Epidermal melanocyte (primary cell): ENCODE results near the gene SRPK1.
"Not testable (repeated sequence)": the region's sequence is repeated elsewhere in the genome, so short reads cannot be mapped to it uniquely, and the experiment has no call there.

Experiments
- DNase-seq: peaks from one replicate; pipeline ENCODE4 v3.0.0; 2011; ENCODE audit warnings: low spot score; ENCODE audit not compliant: insufficient read length

The SRPK1 gene

GRCh38 chr6:35920793-35921732, at the start of gene SRPK1:
TSS of gene SRPK1 (minus strand) at chr6:35921098. CDS start at chr6:35921056, 42 bp downstream.
- peak; percentile 90 for DNase-seq

- DNase-seq, result no peak
These were observed 49.3 kb upstream of the SRPK1 start for GRCh38 chr6:35970181-35970580.

- DNase-seq, result no peak
These were observed 48.7 kb upstream of the SRPK1 start for GRCh38 chr6:35969646-35970045.

- no peak for DNase-seq
These were observed 47.9 kb upstream of the SRPK1 start for GRCh38 chr6:35968821-35969220.

- no peak for DNase-seq
These were observed 46.3 kb upstream of the SRPK1 start for GRCh38 chr6:35967076-35967774.

GRCh38 chr6:35962779-35963560, 42.1 kb upstream of the SRPK1 start:
- no peak for DNase-seq

GRCh38 chr6:35960187-35960586, 39.3 kb upstream of the SRPK1 start:
- no peak for DNase-seq

- DNase-seq, result no peak
These were observed 35.1 kb upstream of the SRPK1 start for GRCh38 chr6:35955970-35956369.

- no peak for DNase-seq
These were observed 34.6 kb upstream of the SRPK1 start for GRCh38 chr6:35955521-35955920.

- DNase-seq, result no peak
These were observed 34.2 kb upstream of the SRPK1 start for GRCh38 chr6:35955071-35955470.

GRCh38 chr6:35954333-35954732, 33.4 kb upstream of the SRPK1 start:
- DNase-seq, result no peak

GRCh38 chr6:35948725-35949124, 27.8 kb upstream of the SRPK1 start:
- no peak for DNase-seq

GRCh38 chr6:35945650-35946025, 24.7 kb upstream of the SRPK1 start:
- no peak for DNase-seq

- no peak for DNase-seq
These were observed 22.5 kb upstream of the SRPK1 start for GRCh38 chr6:35943390-35943789.

- DNase-seq, result no peak
These were observed 21.5 kb upstream of the SRPK1 start for GRCh38 chr6:35942355-35942754.

- DNase-seq, result not testable (repeated sequence)
These were observed 20.3 kb upstream of the SRPK1 start for GRCh38 chr6:35941170-35941569.

GRCh38 chr6:35940014-35940413, 19.1 kb upstream of the SRPK1 start:
- DNase-seq, result not testable (repeated sequence)

GRCh38 chr6:35939259-35939658, 18.4 kb upstream of the SRPK1 start:
- DNase-seq, result not testable (repeated sequence)

- no peak for DNase-seq
These were observed 15.9 kb upstream of the SRPK1 start for GRCh38 chr6:35936681-35937359.

- DNase-seq, result no peak
These were observed 14.6 kb upstream of the SRPK1 start for GRCh38 chr6:35935469-35935868.

GRCh38 chr6:35933844-35934243, 12.9 kb upstream of the SRPK1 start:
- DNase-seq, result no peak
